Esophagus squamous epithelium (tissue), 4 donors: ENCODE data around the gene CRELD2.

ENCODE experiments used
- CTCF ChIP-seq, 6 experiments: fragments of 450-650 bp in 4 of 6; fragments of 200-600 bp in 2 of 6; sonication (generic) in 2 of 6; IDR thresholded peaks; one replicate each; pipeline ENCODE4 v1.5.1; 2016 to 2019; ENCODE audit warnings: antibody characterized with exemption in 6 of 6, mild to moderate bottlenecking in 4 of 6, moderate library complexity in 4 of 6
- POLR2A ChIP-seq, 4 donors: fragments of 450-650 bp; IDR thresholded peaks; one replicate each; pipeline ENCODE4 v1.6.1; 2017; ENCODE audit warnings: antibody characterized with exemption in 4 of 4, mild to moderate bottlenecking in 4 of 4, moderate library complexity in 3 of 4

- no peak for TF ChIP-seq POLR2A (IDR thresholded peaks at IDR 0.05)
- TF ChIP-seq CTCF (IDR thresholded peaks at IDR 0.05), result no peak
Observed at GRCh38 chr22:49916831-49917230, 1.6 kb upstream of the CRELD2 start.
